ENCODE data around the gene PLCH1. TPM values are rescaled to one million over a fixed set of nuclear protein-coding genes. Genes with fewer than 3 reads are reported as not detected.

PLCH1 gene
- total RNA-seq, 4 donors from 2014 or later, result 1.4 to 7.0 (median 2.0) TPM

GRCh38 chr3:155420406-155420805, 324.5 kb downstream of the PLCH1 start:
- Histone ChIP-seq H3K36me3 (no peaks in the 10 kb centered on the region), H3K27me3 (no peaks in the 10 kb centered on the region), H3K9me3 (no peaks in the 10 kb centered on the region), H3K27ac (no peak overlapping the region), H3K4me1 (peaks cover 0 to 6% (median 0%) of the 10 kb centered on the region in 4 donors), H3K4me3 (no peak overlapping the region)
- TF ChIP-seq CTCF (IDR thresholded peaks at IDR 0.05) (no peak), EP300 (IDR thresholded peaks at IDR 0.05) (no peak), POLR2A (IDR thresholded peaks at IDR 0.05) (no peak)
- DNase-seq (ENCODE audit: low spot score in 2 of 2), result no peak
- 25 to 32% methylated on average over 4 of the region's 4 CpGs for WGBS, 2 donors

GRCh38 chr3:155418407-155418806, 326.5 kb downstream of the PLCH1 start:
- TF ChIP-seq CTCF (IDR thresholded peaks at IDR 0.05) (no peak), EP300 (IDR thresholded peaks at IDR 0.05) (no peak), POLR2A (IDR thresholded peaks at IDR 0.05) (no peak)
- no peaks in the 10 kb centered on the region for H3K9me3 ChIP-seq
- no peak for DNase-seq (ENCODE audit: low spot score in 2 of 2)
- WGBS, 2 donors, result 23 to 35% methylated on average over 2 of the region's 2 CpGs
- H3K4me1 ChIP-seq, result peaks cover 0 to 6% (median 0%) of the 10 kb centered on the region in 4 donors
- H3K36me3 ChIP-seq, result no peaks in the 10 kb centered on the region
- no peaks in the 10 kb centered on the region for H3K27me3 ChIP-seq
- no peak overlapping the region for H3K4me3 ChIP-seq
- H3K27ac ChIP-seq, result no peak overlapping the region

- TF ChIP-seq CTCF (IDR thresholded peaks at IDR 0.05) (no peak), POLR2A (IDR thresholded peaks at IDR 0.05) (no peak), EP300 (IDR thresholded peaks at IDR 0.05) (no peak)
- Histone ChIP-seq H3K4me3 (no peak overlapping the region), H3K36me3 (no peaks in the 10 kb centered on the region), H3K9me3 (no peaks in the 10 kb centered on the region), H3K27me3 (no peaks in the 10 kb centered on the region), H3K27ac (no peak overlapping the region), H3K4me1 (peaks cover 0 to 6% (median 0%) of the 10 kb centered on the region in 4 donors)
- 97 to 100% methylated on average over 3 of the region's 3 CpGs for WGBS, 2 donors
- DNase-seq (ENCODE audit: low spot score in 2 of 2), result no peak
Observed at GRCh38 chr3:155417119-155417517, 327.8 kb downstream of the PLCH1 start.

GRCh38 chr3:155416500-155417118, 328.3 kb downstream of the PLCH1 start:
- TF ChIP-seq EP300 (IDR thresholded peaks at IDR 0.05) (no peak), CTCF (IDR thresholded peaks at IDR 0.05) (no peak), POLR2A (IDR thresholded peaks at IDR 0.05) (no peak)
- no peaks in the 10 kb centered on the region for H3K27me3 ChIP-seq

GRCh38 chr3:155412904-155413303, 332.0 kb downstream of the PLCH1 start:
- Histone ChIP-seq H3K27me3 (no peaks in the 10 kb centered on the region), H3K9me3 (no peaks in the 10 kb centered on the region), H3K27ac (no peak overlapping the region), H3K36me3 (no peaks in the 10 kb centered on the region), H3K4me3 (no peak overlapping the region), H3K4me1 (no peaks in the 10 kb centered on the region)
- TF ChIP-seq EP300 (IDR thresholded peaks at IDR 0.05), result no peak
- TF ChIP-seq CTCF (IDR thresholded peaks at IDR 0.05), result no peak
- TF ChIP-seq POLR2A (IDR thresholded peaks at IDR 0.05), result no peak
- 82 to 84% methylated on average over 3 of the region's 3 CpGs for WGBS, 2 donors
- DNase-seq (ENCODE audit: low spot score in 2 of 2), result no peak

More at GRCh38 chr3:155416500-155417118, 328.3 kb downstream of the PLCH1 start:
- DNase-seq (ENCODE audit: low spot score in 2 of 2), result no peak
- H3K27ac ChIP-seq, result no peak overlapping the region
- no peaks in the 10 kb centered on the region for H3K9me3 ChIP-seq
- no peaks in the 10 kb centered on the region for H3K36me3 ChIP-seq
- H3K4me1 ChIP-seq, result peaks cover 0 to 6% (median 0%) of the 10 kb centered on the region in 4 donors
- H3K4me3 ChIP-seq, result no peak overlapping the region
- WGBS, 2 donors, result 88 to 91% methylated on average over 8 of the region's 8 CpGs

Measured in tibial nerve (tissue), 4 donors.